Suprapubic skin (tissue), 4 donors: ENCODE data around the gene NTM. TPM values are rescaled to one million over a fixed set of nuclear protein-coding genes. Genes with fewer than 3 reads are reported as not detected.

Experiments used
- DNase-seq, 2 donors: peaks; one replicate each; pipeline ENCODE4 v3.0.0-alpha.2; 2019; ENCODE audit warnings: low spot score in 2 of 2
- H3K27ac ChIP-seq: fragments of 200-600 bp; sonication (generic); one replicate; pipeline ENCODE4 v1.5.1; 2019
- H3K27me3 ChIP-seq: fragments of 200-600 bp; sonication (generic); one replicate; pipeline ENCODE4 v1.5.1; 2019
- H3K36me3 ChIP-seq: fragments of 200-600 bp; sonication (generic); one replicate; pipeline ENCODE4 v1.5.1; 2019
- H3K4me1 ChIP-seq: fragments of 200-600 bp; sonication (generic); one replicate; pipeline ENCODE4 v1.5.1; 2019
- H3K4me3 ChIP-seq: fragments of 200-600 bp; sonication (generic); one replicate; pipeline ENCODE4 v1.5.1; 2019; ENCODE audit warnings: mild to moderate bottlenecking
- H3K9me3 ChIP-seq: fragments of 200-600 bp; sonication (generic); one replicate; pipeline ENCODE4 v1.5.1; 2019
- EP300 ChIP-seq: sonication (generic); formaldehyde crosslinking; IDR thresholded peaks from one replicate; pipeline ENCODE4 v1.6.1; 2017; ENCODE audit warnings: antibody characterized with exemption
- POLR2A ChIP-seq, 2 donors: fragments of 450-650 bp; IDR thresholded peaks; one replicate each; pipeline ENCODE4 v1.6.1; 2017; ENCODE audit warnings: antibody characterized with exemption in 2 of 2, mild to moderate bottlenecking in 2 of 2, moderate library complexity in 2 of 2
- POLR2AphosphoS5 ChIP-seq, 3 donors: sonication (generic); formaldehyde crosslinking; IDR thresholded peaks; one replicate each; pipeline ENCODE4 v1.6.1; 2017; ENCODE audit warnings: antibody characterized with exemption in 3 of 3
- WGBS: methylation state at CpG from one replicate; pipeline ENCODE4 v1.1.5; 2018; 5-methylcytosine and 5-hydroxymethylcytosine counted together
- total RNA-seq, 4 donors: library from RNA; depleted of rRNA; stranded (reverse); fragments of >200 nt; gene quantifications; one replicate each; pipeline ENCODE4 v1.1.0, GENCODE V29; 2016
- TF ChIP-seq, protein P1 (sequence below), 2 donors: fragments of 200-600 bp in 1 of 2; fragments of 450-650 bp in 1 of 2; sonication (generic) in 1 of 2; IDR thresholded peaks; one replicate each; pipeline ENCODE4 v1.5.1; 2016 to 2019; ENCODE audit warnings: antibody characterized with exemption in 2 of 2, mild to moderate bottlenecking in 1 of 2, moderate library complexity in 1 of 2

Gene NTM
- total RNA-seq, 4 donors from 2014 or later = 0.19 to 19.1 (median 2.1) TPM

DNA sequence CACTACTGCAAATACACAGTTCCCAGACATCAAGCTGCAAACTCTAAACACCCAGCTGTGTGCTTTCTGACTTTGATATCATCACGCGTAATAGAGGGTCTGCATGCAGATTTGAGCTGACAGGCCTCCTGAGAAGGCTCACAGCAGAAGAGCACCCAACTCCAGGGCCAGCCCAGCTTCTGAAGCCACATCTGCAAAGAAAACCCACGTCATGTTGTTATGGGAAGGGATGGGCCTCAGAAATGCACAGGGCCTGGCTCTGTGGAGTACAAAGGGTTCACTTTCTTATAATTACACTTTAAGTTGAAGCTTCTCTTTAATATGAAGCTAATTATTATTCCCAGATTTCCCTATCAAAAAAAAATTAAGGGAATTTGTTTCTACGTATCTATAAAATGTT, 927.9 kb downstream of the NTM start:
- H3K27ac ChIP-seq = no peak overlapping the region
- no peak overlapping the region for H3K4me3 ChIP-seq
- no peaks in the 10 kb centered on the region for H3K27me3 ChIP-seq
- H3K36me3 ChIP-seq = no peaks in the 10 kb centered on the region
- H3K9me3 ChIP-seq = no peaks in the 10 kb centered on the region
- TF ChIP-seq, protein P1, sequence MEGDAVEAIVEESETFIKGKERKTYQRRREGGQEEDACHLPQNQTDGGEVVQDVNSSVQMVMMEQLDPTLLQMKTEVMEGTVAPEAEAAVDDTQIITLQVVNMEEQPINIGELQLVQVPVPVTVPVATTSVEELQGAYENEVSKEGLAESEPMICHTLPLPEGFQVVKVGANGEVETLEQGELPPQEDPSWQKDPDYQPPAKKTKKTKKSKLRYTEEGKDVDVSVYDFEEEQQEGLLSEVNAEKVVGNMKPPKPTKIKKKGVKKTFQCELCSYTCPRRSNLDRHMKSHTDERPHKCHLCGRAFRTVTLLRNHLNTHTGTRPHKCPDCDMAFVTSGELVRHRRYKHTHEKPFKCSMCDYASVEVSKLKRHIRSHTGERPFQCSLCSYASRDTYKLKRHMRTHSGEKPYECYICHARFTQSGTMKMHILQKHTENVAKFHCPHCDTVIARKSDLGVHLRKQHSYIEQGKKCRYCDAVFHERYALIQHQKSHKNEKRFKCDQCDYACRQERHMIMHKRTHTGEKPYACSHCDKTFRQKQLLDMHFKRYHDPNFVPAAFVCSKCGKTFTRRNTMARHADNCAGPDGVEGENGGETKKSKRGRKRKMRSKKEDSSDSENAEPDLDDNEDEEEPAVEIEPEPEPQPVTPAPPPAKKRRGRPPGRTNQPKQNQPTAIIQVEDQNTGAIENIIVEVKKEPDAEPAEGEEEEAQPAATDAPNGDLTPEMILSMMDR (IDR thresholded peaks at IDR 0.05) = no peak
- no peak for TF ChIP-seq POLR2AphosphoS5 (IDR thresholded peaks at IDR 0.05)
- TF ChIP-seq EP300 = no peak
- TF ChIP-seq POLR2A (IDR thresholded peaks at IDR 0.05) = no peak
- no peaks in the 10 kb centered on the region for H3K4me1 ChIP-seq
- 92% methylated on average over 4 of the region's 4 CpGs for WGBS
- no peak for DNase-seq

- DNase-seq = no peak
- H3K4me3 ChIP-seq = no peak overlapping the region
- H3K27me3 ChIP-seq = no peaks in the 10 kb centered on the region
- H3K27ac ChIP-seq = no peak overlapping the region
- WGBS = 76% methylated on average over 5 of the region's 5 CpGs
- no peaks in the 10 kb centered on the region for H3K4me1 ChIP-seq
- no peaks in the 10 kb centered on the region for H3K9me3 ChIP-seq
- TF ChIP-seq POLR2A (IDR thresholded peaks at IDR 0.05) (no peak), EP300 (no peak), POLR2AphosphoS5 (IDR thresholded peaks at IDR 0.05) (no peak)
- TF ChIP-seq, protein P1 (IDR thresholded peaks at IDR 0.05) = no peak
- no peaks in the 10 kb centered on the region for H3K36me3 ChIP-seq
Measured at GRCh38 chr11:132300283-132300682, 929.9 kb downstream of the NTM start.

GRCh38 chr11:132301465-132301864, 931.0 kb downstream of the NTM start:
- no peak overlapping the region for H3K27ac ChIP-seq
- no peaks in the 10 kb centered on the region for H3K4me1 ChIP-seq
- DNase-seq = no peak
- no peaks in the 10 kb centered on the region for H3K27me3 ChIP-seq
- no peaks in the 10 kb centered on the region for H3K9me3 ChIP-seq
- no peak for TF ChIP-seq POLR2AphosphoS5 (IDR thresholded peaks at IDR 0.05)
- TF ChIP-seq POLR2A (IDR thresholded peaks at IDR 0.05) = no peak
- no peak for TF ChIP-seq EP300
- TF ChIP-seq, protein P1 (IDR thresholded peaks at IDR 0.05) = no peak
- H3K4me3 ChIP-seq = no peak overlapping the region
- WGBS = 38% methylated on average over 1 of the region's 1 CpG
- H3K36me3 ChIP-seq = no peaks in the 10 kb centered on the region

DNA sequence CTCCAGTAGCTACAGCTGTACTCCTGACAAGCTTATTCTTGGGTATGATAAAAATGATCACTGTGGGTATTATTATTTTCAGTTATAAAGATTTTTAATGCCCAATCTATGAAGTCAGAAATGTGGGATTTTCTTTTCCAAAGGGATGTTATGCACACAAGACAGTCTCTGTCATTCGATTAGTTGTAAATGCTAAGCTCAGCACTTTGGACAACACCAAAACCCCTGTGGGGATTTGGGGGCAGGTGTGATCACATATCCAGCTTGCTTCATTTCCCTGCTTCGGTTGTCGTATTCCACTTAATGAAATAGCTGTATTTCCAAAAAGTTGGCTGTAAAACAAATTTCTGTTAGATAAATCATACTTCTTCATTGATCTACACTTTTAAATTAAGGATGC, 931.5 kb downstream of the NTM start:
- H3K27me3 ChIP-seq = no peaks in the 10 kb centered on the region
- H3K36me3 ChIP-seq = no peaks in the 10 kb centered on the region
- no peak overlapping the region for H3K27ac ChIP-seq
- no peak for DNase-seq
- H3K4me3 ChIP-seq = no peak overlapping the region
- H3K4me1 ChIP-seq = no peaks in the 10 kb centered on the region
- TF ChIP-seq EP300 (no peak), POLR2AphosphoS5 (IDR thresholded peaks at IDR 0.05) (no peak), POLR2A (IDR thresholded peaks at IDR 0.05) (no peak)
- TF ChIP-seq, protein P1 (IDR thresholded peaks at IDR 0.05) = no peak
- WGBS = 57% methylated on average over 3 of the region's 3 CpGs
- H3K9me3 ChIP-seq = no peaks in the 10 kb centered on the region

DNA sequence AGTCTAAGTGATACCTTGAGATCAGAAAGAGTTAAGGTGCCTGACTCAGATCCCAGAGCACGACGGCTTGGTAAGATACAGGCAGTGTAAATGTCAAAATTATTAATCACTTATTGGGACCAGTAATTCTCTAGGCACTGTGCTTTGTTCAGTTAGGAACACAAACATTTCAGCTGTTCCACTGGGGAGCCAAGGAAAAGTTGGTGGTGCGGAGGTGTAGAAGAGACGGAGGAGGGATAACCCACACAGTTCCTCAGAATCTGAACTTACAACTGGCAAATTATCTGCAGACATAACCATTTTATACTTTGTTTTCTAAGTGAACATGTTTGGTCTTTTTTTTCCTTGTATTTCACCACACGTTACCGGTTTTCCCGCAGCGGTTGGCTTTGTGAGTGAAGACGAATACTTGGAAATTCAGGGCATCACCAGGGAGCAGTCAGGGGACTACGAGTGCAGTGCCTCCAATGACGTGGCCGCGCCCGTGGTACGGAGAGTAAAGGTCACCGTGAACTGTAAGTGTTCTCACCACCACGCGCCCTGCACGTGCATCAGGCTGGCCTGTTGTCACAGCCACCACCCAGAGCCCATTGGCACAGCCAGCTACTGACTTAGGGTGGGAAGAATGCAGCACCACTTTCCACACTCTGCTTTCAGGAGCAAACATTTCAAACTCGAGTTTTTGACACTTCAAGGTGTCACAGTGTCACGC, 937.0 kb downstream of the NTM start:
- H3K9me3 ChIP-seq = no peaks in the 10 kb centered on the region
- no peak overlapping the region for H3K27ac ChIP-seq
- H3K36me3 ChIP-seq = no peaks in the 10 kb centered on the region
- DNase-seq = no peak
- 77% methylated on average over 20 of the region's 21 CpGs for WGBS
- H3K27me3 ChIP-seq = no peaks in the 10 kb centered on the region
- no peaks in the 10 kb centered on the region for H3K4me1 ChIP-seq
- TF ChIP-seq EP300 = no peak
- TF ChIP-seq POLR2A (IDR thresholded peaks at IDR 0.05) = no peak
- TF ChIP-seq, protein P1 (IDR thresholded peaks at IDR 0.05) = no peak
- no peak for TF ChIP-seq POLR2AphosphoS5 (IDR thresholded peaks at IDR 0.05)
- no peak overlapping the region for H3K4me3 ChIP-seq
